Liver (tissue), 9 donors: ENCODE data around the gene ERBB4. TPM values are rescaled to one million over a fixed set of nuclear protein-coding genes. Genes with fewer than 3 reads are reported as not detected.

ENCODE experiments used
- DNase-seq: peaks from one replicate; pipeline ENCODE4 v3.0.0-alpha.2; 2017; ENCODE audit warnings: low spot score
- H3K27ac ChIP-seq, 2 donors: one replicate each; pipeline ENCODE4 v1.7.0; 2013; ENCODE audit warnings: inconsistent platforms in 2 of 2, low read length in 2 of 2, control low read depth in 1 of 2, low read depth in 1 of 2, mild to moderate bottlenecking in 1 of 2
- H3K27me3 ChIP-seq, 4 donors: one replicate each; pipeline versions ENCODE4 v1.6.1 to v1.7.0; 2013; ENCODE audit warnings: low read length in 3 of 4, inconsistent platforms in 1 of 4, mild to moderate bottlenecking in 1 of 4, moderate library complexity in 1 of 4; ENCODE audit not compliant: control insufficient read depth in 4 of 4, insufficient read depth in 4 of 4
- H3K36me3 ChIP-seq, 4 donors: one replicate each; pipeline versions ENCODE4 v1.6.1 to v1.7.0; 2013; ENCODE audit warnings: low read length in 3 of 4, mild to moderate bottlenecking in 3 of 4, low read depth in 1 of 4, moderate library complexity in 1 of 4; ENCODE audit not compliant: control insufficient read depth in 4 of 4, insufficient read depth in 3 of 4
- H3K4me1 ChIP-seq, 4 donors: one replicate each; pipeline versions ENCODE4 v1.6.1 to v1.7.0; 2013; ENCODE audit warnings: low read length in 3 of 4, mild to moderate bottlenecking in 3 of 4, moderate library complexity in 1 of 4; ENCODE audit not compliant: control insufficient read depth in 4 of 4, insufficient read depth in 4 of 4
- H3K4me3 ChIP-seq, 3 donors: one replicate each; pipeline versions ENCODE4 v1.6.1 to v1.7.0; 2013; ENCODE audit warnings: low read length in 3 of 3, control low read depth in 1 of 3, low read depth in 1 of 3, mild to moderate bottlenecking in 1 of 3
- H3K9ac ChIP-seq, 2 donors: one replicate each; pipeline ENCODE4 v1.7.0; 2013; ENCODE audit warnings: low read length in 2 of 2, mild to moderate bottlenecking in 2 of 2, moderate library complexity in 2 of 2, control low read depth in 1 of 2, low read depth in 1 of 2
- H3K9me3 ChIP-seq, 4 donors: one replicate each; pipeline versions ENCODE4 v1.6.1 to v1.7.0; 2013; ENCODE audit warnings: low read length in 3 of 4; ENCODE audit not compliant: control insufficient read depth in 4 of 4
- EGR1 ChIP-seq, 2 donors: IDR thresholded peaks; 2 replicates each; pipeline ENCODE4 v1.6.1; 2016 to 2018; ENCODE audit warnings: antibody characterized with exemption in 2 of 2, low read depth in 2 of 2
- FOXA1 ChIP-seq: IDR thresholded peaks from 2 replicates; pipeline ENCODE4 v1.6.1; 2016; ENCODE audit warnings: antibody characterized with exemption
- FOXA2 ChIP-seq: IDR thresholded peaks from 2 replicates; pipeline ENCODE4 v1.6.1; 2016; ENCODE audit warnings: antibody characterized with exemption
- GABPA ChIP-seq, 2 donors: IDR thresholded peaks in 1 of 2; conservative IDR thresholded peaks in 1 of 2; 2 replicates each; pipeline ENCODE4 v1.6.1; 2016; ENCODE audit warnings: antibody characterized with exemption in 2 of 2, mild to moderate bottlenecking in 1 of 2, moderate library complexity in 1 of 2
- HNF4A ChIP-seq, 2 donors: conservative IDR thresholded peaks; 2 replicates each; pipeline ENCODE4 v1.6.1; 2016; ENCODE audit warnings: antibody characterized with exemption in 2 of 2, mild to moderate bottlenecking in 2 of 2
- HNF4G ChIP-seq: IDR thresholded peaks from 2 replicates; pipeline ENCODE4 v1.6.1; 2016; ENCODE audit warnings: antibody characterized with exemption
- JUND ChIP-seq, 2 donors: IDR thresholded peaks; 2 replicates each; pipeline ENCODE4 v1.6.1; 2016; ENCODE audit warnings: antibody characterized with exemption in 2 of 2
- MAX ChIP-seq: IDR thresholded peaks from 2 replicates; pipeline ENCODE4 v1.6.1; 2016; ENCODE audit warnings: antibody characterized with exemption
- NR2F2 ChIP-seq: IDR thresholded peaks from 2 replicates; pipeline ENCODE4 v1.6.1; 2016; ENCODE audit warnings: antibody characterized with exemption
- RAD21 ChIP-seq, 2 donors: IDR thresholded peaks; 2 replicates each; pipeline ENCODE4 v1.6.1; 2016; ENCODE audit warnings: antibody characterized with exemption in 2 of 2, mild to moderate bottlenecking in 2 of 2
- RXRA ChIP-seq, 2 donors: IDR thresholded peaks; 2 replicates each; pipeline ENCODE4 v1.6.1; 2017 to 2018; ENCODE audit warnings: antibody characterized with exemption in 2 of 2, mild to moderate bottlenecking in 1 of 2
- SP1 ChIP-seq: IDR thresholded peaks from 2 replicates; pipeline ENCODE4 v1.6.1; 2018; ENCODE audit warnings: antibody characterized with exemption, mild to moderate bottlenecking
- TAF1 ChIP-seq: conservative IDR thresholded peaks from 2 replicates; pipeline ENCODE4 v1.6.1; 2016; ENCODE audit warnings: antibody characterized with exemption, mild to moderate bottlenecking
- YY1 ChIP-seq: IDR thresholded peaks from 2 replicates; pipeline ENCODE4 v1.6.1; 2016; ENCODE audit warnings: antibody characterized with exemption, mild to moderate bottlenecking
- ZBTB33 ChIP-seq: IDR thresholded peaks from 2 replicates; pipeline ENCODE4 v1.6.1; 2016; ENCODE audit warnings: antibody characterized with exemption
- WGBS: extraction: QIAGEN DNeasy Blood & Tissue Kit; methylation state at CpG from one replicate; pipeline ENCODE4 v1.1.7; 2013; 5-methylcytosine and 5-hydroxymethylcytosine counted together
- polyA plus RNA-seq, 2 donors: library from polyadenylated mRNA; stranded (reverse) in 1 of 2; unstranded in 1 of 2; fragments of 200-250 nt in 1 of 2; fragments of >200 nt in 1 of 2; fragmentation: Nextera tagmentation in 1 of 2; extraction: Ambion mirVana in 1 of 2; gene quantifications; one replicate each; pipeline versions ENCODE4 v1.2.1 to v1.2.3, GENCODE V29; 2013 to 2015
- total RNA-seq, 2 donors: library from RNA; depleted of rRNA; stranded (reverse); fragments of >200 nt; gene quantifications; one replicate each; pipeline ENCODE4 v1.2.3, GENCODE V29; 2014
- TF ChIP-seq, protein P1 (sequence below): IDR thresholded peaks from 2 replicates; pipeline ENCODE4 v1.6.1; 2016; ENCODE audit warnings: antibody characterized with exemption, mild to moderate bottlenecking
- TF ChIP-seq, protein P2 (sequence below): IDR thresholded peaks from 2 replicates; pipeline ENCODE4 v1.6.1; 2016; ENCODE audit warnings: antibody characterized with exemption
- donor health status: healthy.
- donor health status: healthy.
- donor health status: healthy.
- donor health status: healthy.
- donor health status: healthy.

Gene ERBB4
- total and polyA plus RNA-seq, 4 donors = 0.03 to 0.42 TPM; not detected in 2

GRCh38 chr2:212266297-212266696 is 272.3 kb downstream of the ERBB4 start:
- WGBS = 50% methylated on average over 1 of the region's 1 CpG
- no peak for DNase-seq
- H3K4me3 ChIP-seq = no peak overlapping the region

GRCh38 chr2:212265777-212266176 is 272.8 kb downstream of the ERBB4 start:
- no peak for DNase-seq
- Histone ChIP-seq H3K4me3 (no peak overlapping the region), H3K4me1 (no peaks in the 10 kb centered on the region), H3K27ac (no peak overlapping the region), H3K9me3 (no peaks in the 10 kb centered on the region), H3K36me3 (no peaks in the 10 kb centered on the region), H3K27me3 (no peaks in the 10 kb centered on the region), H3K9ac (no peak overlapping the region)
- 84% methylated on average over 3 of the region's 3 CpGs for WGBS
- TF ChIP-seq HNF4A (conservative IDR thresholded peaks at IDR 0.05) (no peak), YY1 (no peak), RAD21 (IDR thresholded peaks at IDR 0.05) (no peak), NR2F2 (no peak), EGR1 (IDR thresholded peaks at IDR 0.05; ENCODE audit: low read depth in 2 of 2) (no peak), RXRA (IDR thresholded peaks at IDR 0.05) (no peak), GABPA (IDR thresholded peaks at IDR 0.05 in 1 of 2, conservative IDR thresholded peaks at IDR 0.05 in 1 of 2) (no peak), FOXA1 (no peak), ZBTB33 (no peak)
- TF ChIP-seq, protein P1, sequence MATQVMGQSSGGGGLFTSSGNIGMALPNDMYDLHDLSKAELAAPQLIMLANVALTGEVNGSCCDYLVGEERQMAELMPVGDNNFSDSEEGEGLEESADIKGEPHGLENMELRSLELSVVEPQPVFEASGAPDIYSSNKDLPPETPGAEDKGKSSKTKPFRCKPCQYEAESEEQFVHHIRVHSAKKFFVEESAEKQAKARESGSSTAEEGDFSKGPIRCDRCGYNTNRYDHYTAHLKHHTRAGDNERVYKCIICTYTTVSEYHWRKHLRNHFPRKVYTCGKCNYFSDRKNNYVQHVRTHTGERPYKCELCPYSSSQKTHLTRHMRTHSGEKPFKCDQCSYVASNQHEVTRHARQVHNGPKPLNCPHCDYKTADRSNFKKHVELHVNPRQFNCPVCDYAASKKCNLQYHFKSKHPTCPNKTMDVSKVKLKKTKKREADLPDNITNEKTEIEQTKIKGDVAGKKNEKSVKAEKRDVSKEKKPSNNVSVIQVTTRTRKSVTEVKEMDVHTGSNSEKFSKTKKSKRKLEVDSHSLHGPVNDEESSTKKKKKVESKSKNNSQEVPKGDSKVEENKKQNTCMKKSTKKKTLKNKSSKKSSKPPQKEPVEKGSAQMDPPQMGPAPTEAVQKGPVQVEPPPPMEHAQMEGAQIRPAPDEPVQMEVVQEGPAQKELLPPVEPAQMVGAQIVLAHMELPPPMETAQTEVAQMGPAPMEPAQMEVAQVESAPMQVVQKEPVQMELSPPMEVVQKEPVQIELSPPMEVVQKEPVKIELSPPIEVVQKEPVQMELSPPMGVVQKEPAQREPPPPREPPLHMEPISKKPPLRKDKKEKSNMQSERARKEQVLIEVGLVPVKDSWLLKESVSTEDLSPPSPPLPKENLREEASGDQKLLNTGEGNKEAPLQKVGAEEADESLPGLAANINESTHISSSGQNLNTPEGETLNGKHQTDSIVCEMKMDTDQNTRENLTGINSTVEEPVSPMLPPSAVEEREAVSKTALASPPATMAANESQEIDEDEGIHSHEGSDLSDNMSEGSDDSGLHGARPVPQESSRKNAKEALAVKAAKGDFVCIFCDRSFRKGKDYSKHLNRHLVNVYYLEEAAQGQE = no peak

More at GRCh38 chr2:212266297-212266696, 272.3 kb downstream of the ERBB4 start:
- no peak for TF ChIP-seq YY1
- TF ChIP-seq NR2F2 = no peak
- TF ChIP-seq, protein P2, sequence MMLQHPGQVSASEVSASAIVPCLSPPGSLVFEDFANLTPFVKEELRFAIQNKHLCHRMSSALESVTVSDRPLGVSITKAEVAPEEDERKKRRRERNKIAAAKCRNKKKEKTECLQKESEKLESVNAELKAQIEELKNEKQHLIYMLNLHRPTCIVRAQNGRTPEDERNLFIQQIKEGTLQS = no peak
- TF ChIP-seq HNF4A (conservative IDR thresholded peaks at IDR 0.05) = no peak
- no peak for TF ChIP-seq MAX
- no peak for TF ChIP-seq RAD21 (IDR thresholded peaks at IDR 0.05)
- TF ChIP-seq HNF4G = no peak
- TF ChIP-seq TAF1 = no peak
- TF ChIP-seq SP1 = no peak
- no peak for TF ChIP-seq ZBTB33
- no peak for TF ChIP-seq FOXA2
- TF ChIP-seq GABPA (IDR thresholded peaks at IDR 0.05 in 1 of 2, conservative IDR thresholded peaks at IDR 0.05 in 1 of 2) = no peak
- TF ChIP-seq, protein P1 = no peak
- no peak for TF ChIP-seq RXRA (IDR thresholded peaks at IDR 0.05)
- TF ChIP-seq FOXA1 = no peak
- no peak for TF ChIP-seq EGR1 (IDR thresholded peaks at IDR 0.05; ENCODE audit: low read depth in 2 of 2)
- no peak for TF ChIP-seq JUND (IDR thresholded peaks at IDR 0.05)
- Histone ChIP-seq H3K36me3 (no peaks in the 10 kb centered on the region), H3K9ac (no peak overlapping the region), H3K4me1 (no peaks in the 10 kb centered on the region), H3K27ac (no peak overlapping the region), H3K27me3 (no peaks in the 10 kb centered on the region), H3K9me3 (no peaks in the 10 kb centered on the region)
